Measurements from ENCODE around the gene ERVW-1. TPM values are rescaled to one million over a fixed set of nuclear protein-coding genes. Genes with fewer than 3 reads are reported as not detected.

Gene ERVW-1
- total RNA-seq, 1 donor from 2014 or later = not detected

- Mint-ChIP-seq H3K4me1 (ENCODE audit: low read depth, unreplicated experiment) (peaks cover 7% of the 10 kb centered on the region), H3K27me3 (ENCODE audit: unreplicated experiment) (no peaks in the 10 kb centered on the region), H3K9me3 (ENCODE audit: unreplicated experiment) (peaks cover 2% of the 10 kb centered on the region), H3K4me3 (ENCODE audit: unreplicated experiment) (no peak overlapping the region), H3K36me3 (ENCODE audit: unreplicated experiment) (no peaks in the 10 kb centered on the region), H3K27ac (ENCODE audit: unreplicated experiment) (no peak overlapping the region)
- no peak for DNase-seq
- no peak for TF ChIP-seq CTCF (IDR thresholded peaks at IDR 0.05; ENCODE audit: partially characterized antibody, unreplicated experiment)
Observed at GRCh38 chr7:92508946-92509345, 31.2 kb upstream of the ERVW-1 start.

GRCh38 chr7:92506363-92506762 lies 28.6 kb upstream of the ERVW-1 start:
- peaks cover 7% of the 10 kb centered on the region for H3K4me1 Mint-ChIP-seq (ENCODE audit: low read depth, unreplicated experiment)

GRCh38 chr7:92504563-92504962 lies 26.8 kb upstream of the ERVW-1 start:
- peaks cover 2% of the 10 kb centered on the region for H3K9me3 Mint-ChIP-seq (ENCODE audit: unreplicated experiment)
- H3K36me3 Mint-ChIP-seq (ENCODE audit: unreplicated experiment) = no peaks in the 10 kb centered on the region

More at GRCh38 chr7:92506363-92506762, 28.6 kb upstream of the ERVW-1 start:
- DNase-seq = no peak
- Mint-ChIP-seq H3K27ac (ENCODE audit: unreplicated experiment) (no peak overlapping the region), H3K36me3 (ENCODE audit: unreplicated experiment) (no peaks in the 10 kb centered on the region), H3K9me3 (ENCODE audit: unreplicated experiment) (peaks cover 2% of the 10 kb centered on the region), H3K27me3 (ENCODE audit: unreplicated experiment) (no peaks in the 10 kb centered on the region), H3K4me3 (ENCODE audit: unreplicated experiment) (no peak overlapping the region)
- no peak for TF ChIP-seq CTCF (IDR thresholded peaks at IDR 0.05; ENCODE audit: partially characterized antibody, unreplicated experiment)

GRCh38 chr7:92503767-92504166 lies 26.0 kb upstream of the ERVW-1 start:
- no peak for DNase-seq
- no peak for TF ChIP-seq CTCF (IDR thresholded peaks at IDR 0.05; ENCODE audit: partially characterized antibody, unreplicated experiment)
- Mint-ChIP-seq H3K36me3 (ENCODE audit: unreplicated experiment) (no peaks in the 10 kb centered on the region), H3K4me3 (ENCODE audit: unreplicated experiment) (no peak overlapping the region), H3K4me1 (ENCODE audit: low read depth, unreplicated experiment) (peaks cover 7% of the 10 kb centered on the region), H3K9me3 (ENCODE audit: unreplicated experiment) (peaks cover 2% of the 10 kb centered on the region), H3K27ac (ENCODE audit: unreplicated experiment) (no peak overlapping the region), H3K27me3 (ENCODE audit: unreplicated experiment) (no peaks in the 10 kb centered on the region)

More at GRCh38 chr7:92504563-92504962, 26.8 kb upstream of the ERVW-1 start:
- H3K27ac Mint-ChIP-seq (ENCODE audit: unreplicated experiment) = peak overlapping the region; percentile 64
- H3K27me3 Mint-ChIP-seq (ENCODE audit: unreplicated experiment) = no peaks in the 10 kb centered on the region
- no peak for TF ChIP-seq CTCF (IDR thresholded peaks at IDR 0.05; ENCODE audit: partially characterized antibody, unreplicated experiment)
- peak; percentile 63 for DNase-seq
- peaks cover 7% of the 10 kb centered on the region for H3K4me1 Mint-ChIP-seq (ENCODE audit: low read depth, unreplicated experiment)
- no peak overlapping the region for H3K4me3 Mint-ChIP-seq (ENCODE audit: unreplicated experiment)

- Mint-ChIP-seq H3K27ac (ENCODE audit: unreplicated experiment) (no peak overlapping the region), H3K4me1 (ENCODE audit: low read depth, unreplicated experiment) (no peaks in the 10 kb centered on the region), H3K4me3 (ENCODE audit: unreplicated experiment) (no peak overlapping the region), H3K36me3 (ENCODE audit: unreplicated experiment) (no peaks in the 10 kb centered on the region), H3K9me3 (ENCODE audit: unreplicated experiment) (no peaks in the 10 kb centered on the region), H3K27me3 (ENCODE audit: unreplicated experiment) (no peaks in the 10 kb centered on the region)
- DNase-seq = no peak
- TF ChIP-seq CTCF (IDR thresholded peaks at IDR 0.05; ENCODE audit: partially characterized antibody, unreplicated experiment) = no peak
Observed at GRCh38 chr7:92498557-92498956, 20.8 kb upstream of the ERVW-1 start.
